ENCODE results near the gene MBD4. TPM values are rescaled to one million over a fixed set of nuclear protein-coding genes. Genes with fewer than 3 reads are reported as not detected.
A peak's percentile ranks its signal among the peaks of the same experiment; 100 is the strongest.

Gene MBD4
- total and polyA plus RNA-seq, 2 experiments from 2014 or later = 33.9 to 59.3 TPM

GRCh38 chr3:129399145-129399894 is 40.4 kb downstream of the MBD4 start (continued):
- TF ChIP-seq ZNF462 (CRISPR knock-in tag; IDR thresholded peaks at IDR 0.05) (no peak), EZH2phosphoT487 (IDR thresholded peaks at IDR 0.05; ENCODE audit: unreplicated experiment) (no peak), CTCF (conservative IDR thresholded peaks at IDR 0.05; ENCODE audit: low read depth in 2 of 2) (peak; percentile 75 to 79), ZNF331 (CRISPR knock-in tag; IDR thresholded peaks at IDR 0.05; ENCODE audit: low read depth) (no peak), STAT1 (IDR thresholded peaks at IDR 0.05; ENCODE audit: unreplicated experiment) (no peak), CREB1 (CRISPR knock-in tag; IDR thresholded peaks at IDR 0.05; ENCODE audit: low read depth) (no peak; the same call in 1 of the 2 replicates), ETS1 (IDR thresholded peaks at IDR 0.05) (peak; percentile 85; the same call in 1 of the 2 replicates)
